GM19351 (cell line): Measurements from ENCODE around the gene INPP1.
A peak's percentile ranks its signal among the peaks of the same experiment; 100 is the strongest.
"Not testable (repeated sequence)": the region's sequence is repeated elsewhere in the genome, so short reads cannot be mapped to it uniquely, and the experiment has no call there.

Experiments
- ATAC-seq: cut with Tn5 transposase; IDR thresholded peaks from one replicate; pipeline ENCODE4 v1.9.1; 2021; ENCODE audit warnings: mild to moderate bottlenecking, moderate library complexity; ENCODE audit not compliant: unreplicated experiment

INPP1 gene

GRCh38 chr2:190333395-190333794, 10.0 kb upstream of the INPP1 start:
- ATAC-seq = no peak

DNA sequence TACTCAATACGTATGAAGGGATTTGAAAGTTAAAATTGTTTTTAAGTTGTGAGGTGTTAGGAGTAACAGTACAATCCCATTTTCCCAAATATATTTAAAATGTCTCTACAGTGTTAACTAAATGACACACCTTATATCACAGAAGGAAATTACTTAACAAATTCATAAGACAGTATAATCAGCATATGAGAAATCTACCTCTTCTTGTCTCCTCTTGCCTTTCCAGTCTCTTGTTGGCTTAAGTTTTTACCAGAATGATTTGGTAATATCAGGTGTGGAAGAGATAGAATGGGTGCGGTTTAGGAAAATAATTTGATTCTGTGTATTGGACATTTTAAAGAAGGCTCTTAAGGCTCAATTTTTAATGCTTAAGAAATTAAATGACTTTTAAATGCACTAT, 9.5 kb upstream of the INPP1 start:
- no peak for ATAC-seq

GRCh38 chr2:190334479-190335224, 8.7 kb upstream of the INPP1 start:
- ATAC-seq = no peak

DNA sequence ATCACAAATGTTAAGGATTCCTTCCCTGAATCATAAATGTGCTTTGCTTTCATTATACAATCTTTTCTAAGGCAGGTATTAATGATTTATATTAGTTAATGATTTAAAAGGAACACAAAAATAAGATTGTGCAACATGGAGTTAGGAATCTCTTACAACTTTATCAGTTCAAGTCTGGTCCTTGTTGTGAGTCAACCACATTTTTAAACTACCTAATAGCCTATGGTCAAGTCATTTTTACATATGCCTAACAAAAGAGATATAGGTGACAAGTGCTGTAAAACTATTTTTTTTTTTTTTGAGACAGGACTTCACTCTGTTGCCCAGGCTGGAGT, 8.2 kb upstream of the INPP1 start:
- ATAC-seq = no peak

DNA sequence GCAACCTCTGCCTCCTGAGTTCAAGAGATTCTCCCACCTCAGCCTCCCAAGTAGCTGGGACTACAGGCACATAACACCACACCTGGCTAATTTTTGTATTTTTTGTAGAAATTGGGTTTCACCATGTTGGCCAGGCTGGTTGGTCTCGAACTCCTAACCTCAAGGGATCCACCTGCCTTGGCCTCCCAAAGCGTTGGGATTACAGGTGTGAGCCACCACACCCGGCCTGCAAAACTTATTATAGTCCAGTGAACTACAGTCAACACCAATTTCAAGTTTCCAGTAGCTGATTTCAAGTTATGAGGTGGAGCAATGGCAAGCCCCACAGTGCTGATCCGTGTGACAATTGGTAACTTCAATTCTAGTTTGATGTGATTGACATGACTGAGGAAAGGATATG, 7.8 kb upstream of the INPP1 start:
- ATAC-seq = not testable (repeated sequence)

DNA sequence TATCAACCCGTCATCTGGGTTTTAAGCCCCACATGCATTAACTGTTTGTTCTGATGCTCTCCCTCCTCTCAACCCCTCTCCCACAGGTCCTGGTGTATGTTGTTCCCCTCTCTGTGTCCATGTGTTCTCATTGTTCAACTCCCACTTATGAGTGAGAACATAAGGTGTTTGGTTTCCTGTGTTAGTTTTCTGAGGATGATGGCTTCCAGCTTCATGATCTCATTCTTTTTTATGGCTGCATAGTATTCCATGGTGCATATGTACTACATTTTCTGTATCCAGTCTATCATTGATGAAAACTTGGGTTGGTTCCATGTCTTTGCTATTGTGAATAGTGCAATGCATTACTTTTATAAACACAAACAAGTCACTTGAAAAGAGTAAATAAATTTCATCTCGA, 7.0 kb upstream of the INPP1 start:
- no peak for ATAC-seq

DNA sequence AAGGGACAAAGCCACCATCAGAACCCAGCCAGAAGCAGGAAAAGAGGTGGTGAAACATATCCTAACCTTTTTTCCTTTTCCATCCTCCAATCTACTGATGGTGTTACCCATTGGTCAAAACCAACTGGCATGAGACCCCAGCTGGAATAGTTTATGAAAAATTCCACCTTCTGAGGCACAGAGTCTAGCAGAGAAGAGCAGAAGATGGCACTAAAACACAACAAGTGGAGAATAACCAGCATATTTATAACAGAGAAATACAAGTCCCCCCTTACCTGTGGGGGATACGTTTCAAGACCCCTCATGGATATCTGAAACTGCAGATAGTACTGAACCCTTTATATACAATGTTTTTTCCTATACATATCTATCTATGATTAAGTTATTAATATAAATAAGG, 4.9 kb upstream of the INPP1 start:
- ATAC-seq = no peak

GRCh38 chr2:190339394-190339793, 4.0 kb upstream of the INPP1 start:
- no peak for ATAC-seq

DNA sequence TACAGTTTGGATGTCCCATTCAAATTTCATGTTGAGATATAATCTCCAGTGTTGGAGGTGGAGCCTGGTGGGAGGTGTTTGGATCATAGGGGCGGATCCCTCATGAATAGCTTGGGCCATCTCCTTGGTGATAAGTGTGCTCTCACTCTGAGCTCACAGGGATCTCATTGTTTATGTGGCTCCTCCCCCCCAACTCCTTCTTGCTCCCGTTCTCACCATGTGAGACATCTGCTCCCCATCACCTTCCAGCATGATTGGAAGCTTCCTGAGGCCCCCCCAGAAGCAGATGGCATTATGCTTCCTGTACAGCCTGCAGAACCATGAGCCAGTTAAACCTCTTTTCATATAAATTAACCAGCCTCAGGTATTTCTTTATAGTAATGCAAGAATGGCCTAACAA, 3.0 kb upstream of the INPP1 start:
- ATAC-seq = no peak

DNA sequence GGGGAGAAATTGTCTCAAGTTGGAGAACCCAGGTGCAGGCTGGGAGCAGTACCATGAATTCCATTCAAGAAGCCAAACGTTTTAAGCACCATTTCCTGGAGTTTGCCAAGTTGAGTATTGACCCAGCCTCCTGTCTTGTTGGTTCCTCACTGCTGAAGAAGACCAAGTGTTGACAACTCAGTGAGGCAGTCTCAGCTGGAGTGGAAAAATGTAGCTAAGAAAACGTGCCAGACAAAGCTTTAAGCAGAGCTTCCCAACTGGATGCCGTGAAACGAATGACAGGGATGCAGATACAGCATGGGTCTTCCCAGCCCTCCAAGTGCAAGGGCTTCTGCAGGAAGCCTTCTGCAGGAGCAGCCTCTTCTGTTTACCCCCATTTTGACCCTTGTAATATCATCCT, 778 bp upstream of the INPP1 start:
- ATAC-seq = no peak

GRCh38 chr2:190343089-190343535, 277 bp upstream of the INPP1 start:
- ATAC-seq = no peak

GRCh38 chr2:190344276-190344827, 963 bp downstream of the INPP1 start:
- peak; percentile 67 for ATAC-seq

DNA sequence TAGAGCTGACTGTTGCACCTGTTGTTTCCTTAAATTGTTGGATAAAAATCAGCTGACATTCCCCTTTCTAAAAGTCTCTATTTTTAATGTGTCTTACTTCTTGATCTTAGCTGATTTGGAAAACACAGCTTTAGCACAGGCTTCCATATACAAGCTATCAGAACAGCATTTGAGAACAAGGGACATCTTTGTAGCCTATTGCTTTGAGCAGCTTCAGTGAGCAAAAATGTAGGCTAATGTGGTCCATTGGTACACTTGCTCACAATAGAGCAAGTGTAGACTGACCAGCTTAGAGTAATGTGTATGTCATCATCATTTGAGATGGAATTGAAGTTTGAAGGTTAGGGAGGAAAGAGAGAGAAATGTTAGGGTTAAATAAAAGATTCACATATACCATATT, 7.0 kb downstream of the INPP1 start:
- ATAC-seq = no peak

DNA sequence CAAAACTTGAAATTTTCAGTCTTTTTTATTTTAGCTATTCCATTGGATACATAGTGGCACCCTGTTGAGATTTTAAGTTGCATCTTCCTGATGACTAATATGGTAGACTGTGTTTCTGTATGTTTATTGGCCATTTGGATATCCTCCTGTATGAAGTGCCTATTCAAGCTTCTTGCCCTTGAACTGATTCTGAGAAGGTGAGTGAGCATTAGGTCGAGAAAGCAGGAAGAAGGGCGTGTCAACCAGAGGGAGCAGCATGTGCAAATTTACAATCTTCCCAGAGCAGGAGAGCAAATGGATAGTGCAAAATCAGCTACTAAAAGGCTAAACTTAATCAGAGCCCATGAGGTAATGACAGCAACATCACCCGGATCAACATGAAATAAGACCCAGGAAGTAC, 8.6 kb downstream of the INPP1 start:
- ATAC-seq = no peak

- no peak for ATAC-seq
Measured at GRCh38 chr2:190352668-190353536, 9.5 kb downstream of the INPP1 start.

DNA sequence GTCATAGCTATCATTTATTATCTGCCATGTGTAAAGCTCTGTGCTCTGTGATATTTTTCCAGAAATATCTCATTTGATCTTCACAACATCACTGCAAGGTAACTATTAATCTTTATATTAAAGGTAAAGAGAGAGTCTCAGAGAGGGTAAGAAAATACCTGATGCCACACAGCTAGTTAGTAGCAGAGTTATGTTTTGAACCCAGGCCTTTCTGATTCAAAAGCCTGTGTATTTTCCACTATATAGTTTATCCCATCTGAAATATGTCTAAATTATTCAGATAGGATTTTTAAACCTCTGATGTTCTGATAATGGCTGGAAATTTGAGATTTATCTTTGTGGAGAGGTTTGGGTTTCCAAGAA, 10.1 kb downstream of the INPP1 start:
- no peak for ATAC-seq

DNA sequence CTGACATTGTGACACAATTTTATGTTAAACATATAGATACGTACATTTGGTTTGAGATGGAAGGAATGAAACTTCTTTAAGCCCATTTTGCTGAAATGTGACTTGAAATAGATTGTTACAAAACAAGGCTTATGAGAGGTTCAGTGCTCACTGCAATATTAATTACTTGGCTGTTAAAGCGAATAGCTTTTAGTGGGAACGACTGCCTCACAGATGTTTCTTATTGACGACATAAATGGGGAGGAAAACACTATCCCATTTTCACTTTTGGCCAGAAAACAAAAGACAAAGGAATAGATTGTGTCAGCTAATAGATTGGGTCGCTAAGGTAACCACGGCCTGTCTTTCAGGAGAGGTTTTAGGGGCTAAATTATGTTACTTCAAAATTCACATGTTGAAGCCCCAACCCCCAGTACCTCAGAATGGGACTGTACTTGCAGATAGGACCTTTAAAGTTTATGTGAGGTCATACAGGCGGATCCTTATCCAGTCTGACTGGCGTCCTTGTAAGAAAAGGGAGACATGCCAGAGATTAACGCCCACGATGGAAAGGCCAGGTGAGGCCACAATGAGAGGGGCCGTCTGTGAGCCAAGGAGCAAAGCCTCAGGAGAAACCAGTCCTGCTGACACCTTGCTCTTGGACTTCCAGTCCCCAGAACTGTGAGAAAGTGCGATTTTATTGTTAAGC, 10.8 kb downstream of the INPP1 start:
- ATAC-seq = no peak

DNA sequence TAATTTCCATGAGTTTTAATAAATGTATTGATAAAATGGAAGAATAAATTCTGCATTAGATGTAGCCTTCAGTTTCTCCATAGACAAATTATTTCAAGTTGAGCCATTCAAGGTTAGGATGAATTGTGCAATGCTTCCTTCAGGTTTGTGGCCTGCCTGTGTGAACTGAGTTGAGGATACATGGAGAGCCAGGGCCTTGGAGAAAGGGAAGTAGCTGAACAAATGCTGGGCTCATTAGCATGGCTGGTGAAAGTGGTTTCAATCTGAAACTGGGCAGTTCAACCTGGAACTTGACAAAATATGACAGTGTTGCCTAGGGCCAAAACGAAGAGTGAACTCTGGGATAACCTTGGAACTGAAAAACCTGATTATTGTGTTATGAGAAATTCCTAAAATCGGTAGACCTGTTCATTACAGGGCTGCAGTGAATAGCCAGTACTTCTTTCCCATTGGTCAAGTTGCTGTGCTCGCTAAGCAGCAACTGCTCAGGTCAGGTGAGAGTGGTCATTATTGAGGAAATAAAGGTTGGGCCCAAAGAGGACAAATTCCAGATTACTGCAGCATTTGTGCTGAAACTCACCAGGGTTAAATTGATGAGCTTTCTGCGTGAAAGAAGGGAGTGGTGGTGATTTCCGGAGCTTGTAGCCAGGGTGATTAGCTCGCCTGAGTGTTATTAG, 12.7 kb downstream of the INPP1 start:
- no peak for ATAC-seq

- ATAC-seq = no peak
Measured at GRCh38 chr2:190357600-190357999, 14.2 kb downstream of the INPP1 start.

DNA sequence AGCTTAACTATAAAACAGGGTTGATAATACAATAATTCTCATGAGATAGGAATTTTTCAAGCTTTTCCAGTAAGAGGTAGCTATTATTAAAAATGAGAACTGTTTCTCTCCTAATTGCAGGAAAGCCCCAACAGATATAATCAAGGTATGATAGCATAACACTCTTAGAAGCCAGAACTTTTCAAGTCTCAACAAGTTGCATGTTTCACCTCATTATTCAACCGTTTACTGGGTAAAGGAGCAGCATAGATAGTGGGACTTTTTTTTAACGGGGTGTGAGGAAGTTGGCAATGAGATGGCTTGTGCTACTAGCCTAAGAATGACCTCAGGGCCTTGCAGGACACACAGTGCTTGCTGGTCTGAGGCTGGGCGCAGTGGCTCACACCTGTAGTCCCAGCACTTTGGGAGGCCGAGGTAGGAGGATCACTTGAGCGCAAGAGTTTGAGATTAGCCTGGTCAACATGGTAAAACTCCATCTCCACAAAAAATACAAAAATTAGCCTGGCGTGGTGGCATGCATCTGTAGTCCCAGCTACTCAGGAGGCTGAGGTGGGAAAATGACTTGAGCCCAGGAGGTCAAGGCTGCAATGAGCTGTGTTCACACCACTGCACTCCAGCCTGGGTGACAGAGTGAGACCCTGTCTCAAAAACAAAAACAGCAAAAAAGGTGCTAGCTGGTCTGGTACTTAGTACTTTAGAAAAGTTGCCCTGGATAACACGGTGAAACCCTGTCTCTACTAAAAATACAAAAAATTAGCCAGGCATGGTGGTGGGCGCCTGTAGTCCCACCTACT, 15.5 kb downstream of the INPP1 start:
- ATAC-seq = not testable (repeated sequence)
